Gastrocnemius medialis (tissue), 4 donors: Measurements from ENCODE around the gene RORC. TPM values are rescaled to one million over a fixed set of nuclear protein-coding genes. Genes with fewer than 3 reads are reported as not detected.

ENCODE experiments used
- ATAC-seq, 2 donors: fragments of 150-250 bp; one replicate each; pipeline ENCODE4 v1.9.1; 2016
- DNase-seq, 2 donors: peaks; one replicate each; pipeline ENCODE4 v3.0.0-alpha.2; 2019
- H3K27ac ChIP-seq, 4 donors: fragments of 200-600 bp; sonication (generic); 1 replicate in 1 of 4; 2 replicates in 3 of 4; pipeline ENCODE4 v1.5.1; 2016 to 2018; ENCODE audit warnings: mild to moderate bottlenecking in 2 of 4, moderate library complexity in 1 of 4
- H3K27me3 ChIP-seq, 3 donors: fragments of 200-600 bp; sonication (generic) in 2 of 3; 1 replicate in 1 of 3; 2 replicates in 2 of 3; pipeline versions ENCODE4 v1.5.1 to v1.6.0; 2016 to 2019; ENCODE audit warnings: mild to moderate bottlenecking in 1 of 3, moderate library complexity in 1 of 3
- H3K36me3 ChIP-seq, 2 donors: fragments of 200-600 bp; sonication (generic) in 1 of 2; one replicate each; pipeline ENCODE4 v1.5.1; 2017 to 2018
- H3K4me1 ChIP-seq, 2 donors: fragments of 200-600 bp; sonication (generic) in 1 of 2; one replicate each; pipeline ENCODE4 v1.5.1; 2016 to 2017; ENCODE audit warnings: mild to moderate bottlenecking in 2 of 2
- H3K4me3 ChIP-seq, 4 donors: fragments of 200-600 bp; sonication (generic) in 3 of 4; 1 replicate in 1 of 4; 2 replicates in 3 of 4; pipeline ENCODE4 v1.5.1; 2016 to 2019; ENCODE audit warnings: mild to moderate bottlenecking in 2 of 4
- H3K9me3 ChIP-seq, 3 donors: fragments of 200-600 bp; sonication (generic) in 2 of 3; 1 replicate in 1 of 3; 2 replicates in 2 of 3; pipeline ENCODE4 v1.5.1; 2016 to 2019
- CTCF ChIP-seq, 5 experiments: fragments of 450-650 bp in 3 of 5; fragments of 200-600 bp in 2 of 5; sonication (generic) in 2 of 5; IDR thresholded peaks in 4 of 5; conservative IDR thresholded peaks in 1 of 5; 1 replicate in 4 of 5; 2 replicates in 1 of 5; pipeline ENCODE4 v1.5.1; 2016 to 2019; ENCODE audit warnings: antibody characterized with exemption in 5 of 5, mild to moderate bottlenecking in 3 of 5, moderate library complexity in 3 of 5
- POLR2A ChIP-seq, 2 donors: fragments of 450-650 bp; IDR thresholded peaks; one replicate each; pipeline ENCODE4 v1.6.1; 2017; ENCODE audit warnings: antibody characterized with exemption in 2 of 2, mild to moderate bottlenecking in 2 of 2, moderate library complexity in 2 of 2
- in situ Hi-C, 4 donors: fragments of 200-750 bp; cut with MboI; loops; one replicate each; pipeline versions ENCODE4 v1.15.0 to v1.8.0; 2017; ENCODE audit warnings: low sequenced_read_pairs in 4 of 4
- intact Hi-C: fragments of 100-400 bp; cut with DNase I; formaldehyde crosslinking; loops from one replicate; pipeline ENCODE4 v1.15.1; 2023; ENCODE audit warnings: low total_unique reads
- total RNA-seq, 4 donors: library from RNA; depleted of rRNA; stranded (reverse); fragments of >200 nt; gene quantifications; one replicate each; pipeline versions ENCODE4 v1.1.0 to v1.2.3, GENCODE V29; 2016

Gene RORC
- total RNA-seq, 4 donors from 2014 or later: 61.3 to 251 (median 163) TPM

GRCh38 chr1:151802372-151802771 is 29.2 kb downstream of the RORC start:
- Histone ChIP-seq H3K27me3 (no peaks in the 10 kb centered on the region), H3K9me3 (no peaks in the 10 kb centered on the region), H3K27ac (peak overlapping the region in 1 of 4 donors; percentile 38), H3K4me1 (peaks cover 3% of the 10 kb centered on the region in 2 donors), H3K4me3 (no peak overlapping the region), H3K36me3 (no peaks in the 10 kb centered on the region)
- DNase-seq: no peak
- peak in 1 of 2 donors; percentile 40 for ATAC-seq
- in situ Hi-C loops: no loop called here
- no peak for TF ChIP-seq CTCF (IDR thresholded peaks at IDR 0.05 in 4 of 5, conservative IDR thresholded peaks at IDR 0.05 in 1 of 5)
- TF ChIP-seq POLR2A (IDR thresholded peaks at IDR 0.05): no peak
- intact Hi-C loops: no loop called here

GRCh38 chr1:151801846-151802245 is 29.8 kb downstream of the RORC start:
- no peak overlapping the region for H3K27ac ChIP-seq
- H3K36me3 ChIP-seq: no peaks in the 10 kb centered on the region
- no peaks in the 10 kb centered on the region for H3K9me3 ChIP-seq
- intact Hi-C loops: no loop called here
- H3K4me3 ChIP-seq: no peak overlapping the region
- DNase-seq (no peak), ATAC-seq (no peak)
- no peaks in the 10 kb centered on the region for H3K27me3 ChIP-seq
- TF ChIP-seq CTCF (IDR thresholded peaks at IDR 0.05 in 4 of 5, conservative IDR thresholded peaks at IDR 0.05 in 1 of 5): no peak
- no peak for TF ChIP-seq POLR2A (IDR thresholded peaks at IDR 0.05)
- H3K4me1 ChIP-seq: peaks cover 0 to 3% of the 10 kb centered on the region in 2 donors
- in situ Hi-C loops: no loop called here

GRCh38 chr1:151801310-151801820 is 30.2 kb downstream of the RORC start:
- DNase-seq: no peak
- ATAC-seq: no peak

GRCh38 chr1:151800830-151801229 is 30.8 kb downstream of the RORC start:
- Histone ChIP-seq H3K27ac (no peak overlapping the region), H3K36me3 (no peaks in the 10 kb centered on the region), H3K9me3 (no peaks in the 10 kb centered on the region), H3K4me1 (peaks cover 0 to 3% of the 10 kb centered on the region in 2 donors), H3K4me3 (no peak overlapping the region), H3K27me3 (no peaks in the 10 kb centered on the region)
- intact Hi-C loops (no loop called here), in situ Hi-C loops (no loop called here)
- TF ChIP-seq POLR2A (IDR thresholded peaks at IDR 0.05) (no peak), CTCF (IDR thresholded peaks at IDR 0.05 in 4 of 5, conservative IDR thresholded peaks at IDR 0.05 in 1 of 5) (no peak)
- no peak for ATAC-seq
- no peak for DNase-seq

More at GRCh38 chr1:151801310-151801820, 30.2 kb downstream of the RORC start:
- peaks cover 0 to 3% of the 10 kb centered on the region in 2 donors for H3K4me1 ChIP-seq
- H3K4me3 ChIP-seq: no peak overlapping the region
- H3K36me3 ChIP-seq: no peaks in the 10 kb centered on the region
- in situ Hi-C loops (no loop called here), intact Hi-C loops (no loop called here)
- no peaks in the 10 kb centered on the region for H3K27me3 ChIP-seq
- no peak for TF ChIP-seq POLR2A (IDR thresholded peaks at IDR 0.05)
- no peak for TF ChIP-seq CTCF (IDR thresholded peaks at IDR 0.05 in 4 of 5, conservative IDR thresholded peaks at IDR 0.05 in 1 of 5)
- H3K27ac ChIP-seq: no peak overlapping the region
- H3K9me3 ChIP-seq: no peaks in the 10 kb centered on the region
